ENCODE data around the gene PEMT. TPM values are rescaled to one million over a fixed set of nuclear protein-coding genes. Genes with fewer than 3 reads are reported as not detected.

The PEMT gene
- total and polyA plus RNA-seq, 2 of the 8 experiments (the other 6 are each of a cell fraction or from before 2014, with no cell fraction given), result 42.0 to 118 TPM

- TF ChIP-seq USF2 (IDR thresholded peaks at IDR 0.05; ENCODE audit: low read length), result no peak
- peak; percentile 51; the same call in 1 of the 2 replicates for TF ChIP-seq CHD2 (IDR thresholded peaks at IDR 0.05; ENCODE audit: low read length)
- peak; percentile 63 for TF ChIP-seq SRF (IDR thresholded peaks at IDR 0.05; ENCODE audit: low read depth, low read length)
- 0 out of 2 replicates have a peak, but pooled peaks have one; percentile 24 for TF ChIP-seq TCF12 (IDR thresholded peaks at IDR 0.05; ENCODE audit: low read depth, low read length)
- peak in 1 of 2 experiments; percentile 9; a peak in 1 of 3 replicates for TF ChIP-seq EP300 (IDR thresholded peaks at IDR 0.05; ENCODE audit: borderline replicate concordance in 1 of 2, low read depth in 2 of 2, low read length in 2 of 2)
- peak; percentile 77 for TF ChIP-seq POLR2AphosphoS5 (IDR thresholded peaks at IDR 0.05; ENCODE audit: low read depth, low read length)
- TF ChIP-seq TAF7 (optimal IDR thresholded peaks at IDR 0.05; ENCODE audit: borderline replicate concordance, low read depth, low read length), result peak; percentile 31
- no peak for TF ChIP-seq CBX8 (IDR thresholded peaks at IDR 0.05; ENCODE audit: borderline replicate concordance, low read depth, low read length)
- no peak for TF ChIP-seq BCL11A (IDR thresholded peaks at IDR 0.05; ENCODE audit: low read depth in 2 of 2, low read length in 2 of 2)
- no peak for TF ChIP-seq RFX5 (IDR thresholded peaks at IDR 0.05; ENCODE audit: borderline replicate concordance, low read depth, low read length)
- no peak; the same call in 1 of the 2 replicates for TF ChIP-seq ATF2 (IDR thresholded peaks at IDR 0.05; ENCODE audit: low read length)
- no peak; the same call in 1 of the 2 replicates for TF ChIP-seq TEAD4 (IDR thresholded peaks at IDR 0.05; ENCODE audit: low read depth, low read length)
- TF ChIP-seq CEBPB (IDR thresholded peaks at IDR 0.05; ENCODE audit: low read depth, low read length), result no peak
- TF ChIP-seq HDAC2 (IDR thresholded peaks at IDR 0.05; ENCODE audit: borderline replicate concordance in 1 of 2, low read depth in 2 of 2, low read length in 2 of 2), result no peak
- TF ChIP-seq CTBP2 (IDR thresholded peaks at IDR 0.05; ENCODE audit: borderline replicate concordance, insufficient read depth, insufficient read length, low read length), result no peak
- TF ChIP-seq FOSL1 (IDR thresholded peaks at IDR 0.05; ENCODE audit: insufficient read depth, low read depth, low read length), result no peak
- peak; percentile 82 for TF ChIP-seq MAX (IDR thresholded peaks at IDR 0.05)
- peak; percentile 45; the same call in 1 of the 2 replicates for TF ChIP-seq SP1 (IDR thresholded peaks at IDR 0.05; ENCODE audit: low read depth, low read length)
- no peak for TF ChIP-seq BRCA1 (IDR thresholded peaks at IDR 0.05; ENCODE audit: low read depth, low read length)
These were observed at the start of gene PEMT (continued) for GRCh38 chr17:17591355-17592298.

Measured in H1 (cell line).